Measurements from ENCODE around the gene VSIG10L2.
"Not testable (repeated sequence)": the region's sequence is repeated elsewhere in the genome, so short reads cannot be mapped to it uniquely, and the experiment has no call there.

VSIG10L2 gene

DNA sequence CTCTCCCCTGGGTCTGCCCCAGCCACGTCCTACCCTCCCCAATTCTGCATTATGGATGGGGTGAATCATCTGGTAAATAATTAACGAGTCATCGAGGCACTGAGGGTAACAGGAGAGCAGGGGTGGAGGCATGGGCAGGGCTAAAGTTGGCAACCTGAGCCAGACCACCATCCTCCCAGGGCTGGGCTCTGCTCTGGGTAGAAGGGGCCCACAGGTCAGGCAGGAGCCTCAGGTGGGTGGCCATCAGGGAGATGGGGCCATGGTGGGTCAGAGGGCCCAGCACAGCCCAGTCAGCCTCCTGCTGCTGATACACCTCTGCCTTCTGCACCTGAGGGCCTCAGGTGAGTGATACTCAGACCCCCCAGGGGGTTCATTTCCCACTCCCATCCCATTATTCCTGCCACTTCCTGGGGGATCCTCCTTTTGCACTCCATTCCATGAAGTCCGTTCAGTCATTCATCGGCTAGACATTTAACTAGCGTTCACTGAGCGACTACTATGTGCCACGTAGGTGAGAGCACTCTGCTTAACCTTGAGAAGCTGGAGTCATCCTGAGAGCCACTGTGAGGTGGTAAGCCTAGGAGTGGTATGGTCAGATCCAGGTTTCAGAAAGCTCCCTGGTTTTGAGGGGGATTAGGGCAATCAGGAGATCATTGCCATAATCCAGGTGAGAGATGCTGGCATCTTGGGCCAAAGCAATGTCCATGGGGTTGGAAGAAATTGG, at the start of gene VSIG10L2:
Gene VSIG10L2, plus strand, starts transcription at position 248 of the 724 bp plus-strand sequence. Its CDS starts 12 bp downstream, at position 260.
- intact Hi-C loops (cut with DNase I), result no loop called here
- peak in 7 of 42 donors; percentile 8 to 34 (median 14) for DNase-seq

DNA sequence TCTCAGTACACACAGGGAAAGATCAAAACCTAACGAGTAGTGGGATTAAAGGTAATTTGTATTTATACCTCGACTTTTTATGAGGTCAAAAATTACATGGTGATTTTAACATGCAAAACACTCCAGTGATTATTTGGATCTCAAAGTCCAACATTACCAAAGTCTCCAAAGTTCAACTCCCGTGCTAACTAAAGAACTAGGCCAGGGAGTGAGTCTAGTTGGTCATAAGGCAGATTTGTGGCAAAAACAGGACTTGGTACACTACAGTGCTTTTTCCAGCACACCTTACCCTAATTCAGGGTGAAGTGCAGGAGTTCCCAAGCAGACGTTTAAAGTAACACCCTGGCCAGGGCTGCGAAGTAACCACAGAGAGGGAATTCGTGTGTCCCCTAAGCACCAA, 44.0 kb upstream of the VSIG10L2 start:
- intact Hi-C loops (cut with DNase I), result no loop called here
- DNase-seq, result no peak

DNA sequence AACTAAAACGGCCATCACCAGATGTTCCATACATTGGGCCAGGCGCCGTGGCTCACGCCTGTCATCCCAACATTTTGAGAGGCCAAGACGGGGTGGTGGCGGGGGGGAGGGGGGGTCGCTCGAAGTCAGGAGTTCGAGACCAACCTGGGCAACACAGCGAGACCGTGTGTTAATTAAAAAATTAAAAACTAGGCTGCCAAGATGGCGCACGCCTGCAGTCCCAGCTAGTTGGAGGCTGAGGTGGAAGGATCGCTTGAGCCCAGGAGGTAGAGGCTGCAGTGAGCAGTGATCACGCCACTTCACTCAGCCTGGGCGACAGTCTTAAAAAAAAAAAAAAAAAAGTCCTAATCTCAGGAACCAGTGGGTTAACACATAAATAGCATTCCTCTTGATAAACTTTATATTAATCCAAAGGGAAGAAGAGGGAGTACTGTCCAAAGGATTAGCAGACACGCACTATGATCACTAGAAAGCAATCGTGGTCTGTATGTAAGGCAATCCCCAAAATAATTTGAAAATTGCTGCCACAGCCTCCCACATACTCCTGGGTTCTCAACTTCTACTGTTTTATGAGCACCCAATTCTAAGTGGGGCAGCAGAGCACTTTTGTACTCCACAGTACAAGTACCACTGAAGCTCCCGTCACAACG, 43.4 kb upstream of the VSIG10L2 start:
- intact Hi-C loops (cut with DNase I), result no loop called here
- DNase-seq, result no peak

DNA sequence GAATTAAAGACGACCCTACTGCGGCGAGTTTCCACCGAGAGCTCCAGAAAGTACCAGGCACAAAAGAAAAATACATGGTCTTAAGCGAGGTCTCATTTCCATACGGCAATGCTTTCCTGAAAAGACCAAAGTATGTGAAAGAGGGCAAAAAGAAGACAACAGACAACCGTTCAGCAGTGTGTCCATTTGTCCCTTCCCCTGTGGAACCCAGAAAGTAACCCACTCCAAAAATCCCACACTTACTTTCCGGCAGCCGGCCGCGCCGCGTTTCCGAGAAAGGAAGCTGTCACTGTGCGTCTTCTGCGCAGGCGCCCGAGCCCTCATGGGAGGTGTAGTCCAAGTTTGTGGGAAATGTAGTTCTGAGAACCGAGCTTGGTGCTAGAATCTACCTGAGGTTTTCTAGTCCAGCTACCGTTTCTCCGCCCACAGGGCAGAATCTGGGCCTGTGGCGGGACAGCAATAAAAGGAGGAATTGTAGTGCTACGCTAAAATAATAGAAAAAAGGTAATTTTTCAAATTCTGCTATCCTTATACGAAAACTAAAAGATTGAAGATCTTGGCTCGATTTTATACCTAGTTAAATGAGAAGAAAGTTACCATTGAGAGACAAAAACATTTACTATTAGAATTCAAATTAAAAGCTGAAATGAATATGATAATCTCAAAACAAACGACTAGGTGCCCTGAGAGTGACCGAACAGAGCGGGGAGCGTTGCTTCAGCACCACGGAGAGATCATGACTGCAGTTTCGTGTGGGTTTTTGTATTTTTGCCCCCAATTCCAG, 42.7 kb upstream of the VSIG10L2 start, which contains the start of gene PUS3:
Gene PUS3, minus strand, starts transcription at position 280 of the 784 bp plus-strand sequence. CDS start 6,922 bp downstream, outside the sequence.
- intact Hi-C loops (cut with DNase I), result no loop called here
- DNase-seq, result peak; percentile 86 to 97 (median 93)

DNA sequence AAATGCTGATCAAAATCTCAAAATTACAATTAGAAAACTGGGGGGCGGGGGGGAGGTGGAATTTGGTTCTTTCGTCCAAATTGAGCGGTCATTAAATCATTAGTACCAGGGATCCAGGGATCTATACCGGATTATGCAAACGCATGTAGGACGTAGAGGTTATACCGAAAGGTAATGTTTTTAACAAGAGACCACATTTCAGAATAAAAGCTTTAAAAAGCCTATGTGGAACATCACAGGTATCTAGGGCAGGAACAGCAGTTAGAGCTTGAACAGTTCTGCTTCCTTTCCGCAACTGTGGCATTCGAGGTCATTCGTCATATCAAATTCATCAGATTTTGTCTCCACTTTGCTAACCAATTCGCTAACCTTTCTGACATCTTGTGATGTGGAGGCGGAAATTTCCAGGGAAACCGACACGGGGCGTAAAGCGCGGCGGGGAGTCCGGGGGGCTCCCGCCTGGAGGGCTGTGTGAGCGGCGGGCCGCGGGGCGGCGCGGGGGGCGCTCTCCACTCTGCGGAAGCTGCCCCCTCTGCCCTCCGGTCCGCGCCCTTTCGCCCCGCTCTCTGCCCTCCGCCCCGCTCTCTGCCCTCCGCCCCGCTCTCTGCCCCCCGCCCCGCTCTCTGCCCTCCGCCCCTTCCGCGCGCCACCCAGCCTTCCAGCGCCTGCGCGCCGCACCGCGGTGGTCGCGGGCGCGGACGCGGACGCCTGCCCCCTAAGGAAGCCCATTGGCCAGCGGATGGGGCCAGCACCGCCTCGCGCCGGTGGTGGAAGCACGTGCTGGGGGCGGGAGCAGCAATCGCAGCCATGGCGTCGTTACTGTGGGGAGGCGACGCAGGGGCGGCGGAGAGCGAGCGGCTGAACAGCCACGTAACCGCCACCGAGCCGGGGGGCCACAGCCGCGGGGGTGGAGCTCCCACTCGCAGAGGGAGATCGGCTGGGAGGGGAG, 41.9 kb upstream of the VSIG10L2 start, which contains the start of gene DDX25:
Gene DDX25, plus strand, starts transcription at position 798 of the 949 bp plus-strand sequence. Its CDS starts 10 bp downstream, at position 808.
- intact Hi-C loops (cut with DNase I), result loop anchor here (2.0 kb wide), 1 partner anchor 17 kb away; the partner anchor contains the start of gene HYLS1
- peak in 41 of 42 donors; percentile 60 to 90 (median 79) for DNase-seq

DNA sequence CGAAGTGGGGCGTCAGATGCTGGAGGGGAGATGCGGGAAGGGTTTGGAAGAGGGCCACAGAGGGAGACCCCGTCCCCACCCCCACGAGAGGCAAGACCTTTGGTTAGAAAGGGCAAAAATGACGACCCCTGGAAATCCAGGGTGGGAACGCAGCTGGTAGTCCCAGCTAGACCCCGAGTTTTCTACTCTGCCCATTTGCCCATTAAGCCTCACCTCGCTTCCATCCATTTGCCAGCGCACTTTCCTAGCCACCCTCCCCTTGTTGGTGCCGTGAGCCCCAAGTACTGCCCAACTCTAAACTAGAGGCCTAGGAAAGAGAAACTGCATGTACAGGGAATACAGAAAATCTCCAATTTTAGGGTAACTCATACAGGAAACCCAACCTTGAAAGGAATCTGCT, 41.2 kb upstream of the VSIG10L2 start:
- DNase-seq, result peak in 1 of 42 donors; percentile 14
- intact Hi-C loops (cut with DNase I), result loop anchor here (2.0 kb wide), 1 partner anchor 18 kb away; the partner anchor contains the start of gene HYLS1

DNA sequence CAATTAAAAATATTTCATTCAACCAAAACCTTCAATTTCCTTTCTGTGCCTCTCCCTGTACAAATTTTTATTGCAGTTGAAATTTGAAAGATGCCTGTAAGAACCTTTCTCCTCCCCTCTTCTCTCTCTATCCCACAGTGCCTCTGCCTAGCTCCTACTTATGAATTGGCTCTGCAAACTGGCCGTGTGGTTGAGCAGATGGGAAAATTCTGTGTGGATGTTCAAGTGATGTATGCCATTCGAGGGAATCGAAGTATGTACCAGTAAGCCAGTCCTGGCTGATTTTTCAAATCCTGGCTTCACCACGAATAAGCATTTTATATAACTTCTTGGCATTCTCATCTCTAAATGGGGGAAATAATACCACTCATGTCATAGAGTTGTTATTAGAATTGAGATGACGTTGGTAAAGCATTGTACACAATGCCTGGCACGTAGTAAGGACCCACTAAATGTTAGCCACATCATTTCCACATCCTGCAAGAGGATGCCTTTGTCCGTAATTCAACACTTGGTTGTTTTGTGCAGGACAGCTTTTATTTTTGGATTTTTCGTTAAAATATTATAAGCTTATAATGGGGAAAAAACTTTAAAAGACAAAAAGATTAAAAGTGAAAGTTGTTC, 35.5 kb upstream of the VSIG10L2 start:
- DNase-seq, result no peak
- intact Hi-C loops (cut with DNase I), result loop anchor here (10.0 kb wide), 1 partner anchor 164 kb away; no protein-coding TSS in a partner anchor

DNA sequence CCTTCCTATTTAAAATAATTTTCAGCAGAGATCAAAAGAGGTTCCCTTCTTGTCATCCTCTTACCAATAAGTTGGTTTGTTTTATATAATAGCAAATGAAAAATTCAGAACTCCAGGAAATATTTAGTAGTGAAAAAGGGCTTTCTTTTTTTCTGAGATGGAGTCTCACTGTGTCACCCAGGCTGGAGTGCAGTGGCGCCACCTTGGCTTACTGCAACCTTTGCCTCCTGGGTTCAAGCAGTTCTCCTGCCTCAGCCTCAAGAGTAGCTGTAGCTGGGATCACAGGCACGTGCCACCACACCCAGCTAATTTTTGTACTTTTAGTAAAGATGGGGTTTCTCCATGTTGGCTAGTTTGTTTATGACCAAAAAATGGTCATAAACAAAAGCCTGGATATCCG, 31.2 kb upstream of the VSIG10L2 start:
- intact Hi-C loops (cut with DNase I), result loop anchor here (10.0 kb wide), 1 partner anchor 160 kb away; no protein-coding TSS in a partner anchor
- DNase-seq, result not testable (repeated sequence)

DNA sequence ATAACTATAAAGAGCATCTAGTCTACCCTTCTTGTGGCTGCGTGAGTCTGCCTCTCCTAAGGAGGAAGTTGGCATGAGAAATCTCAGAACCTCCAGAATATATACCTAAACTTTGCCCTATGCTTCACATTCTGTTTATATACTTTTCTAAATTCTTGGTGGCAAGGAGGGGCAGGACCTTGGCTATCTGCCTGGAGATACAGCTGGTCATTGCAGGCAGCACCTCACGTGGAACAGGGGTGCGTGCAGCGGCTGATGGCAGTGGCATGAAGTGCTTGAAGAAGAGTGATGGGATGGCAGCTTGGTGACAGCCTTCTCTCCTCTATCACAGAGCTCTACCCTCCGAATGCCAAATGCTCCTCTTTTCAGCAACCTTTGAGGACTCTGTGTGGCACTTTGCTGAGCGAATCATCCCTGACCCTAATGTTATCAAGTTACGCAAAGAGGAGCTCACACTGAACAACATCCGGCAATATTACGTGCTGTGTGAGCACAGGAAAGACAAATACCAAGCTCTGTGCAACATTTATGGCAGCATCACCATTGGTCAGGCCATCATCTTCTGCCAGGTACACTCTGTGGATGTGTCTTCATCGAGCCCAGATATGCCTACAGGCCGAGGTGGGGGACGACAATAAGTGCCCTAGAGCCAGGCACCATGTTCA, 29.0 kb upstream of the VSIG10L2 start:
- intact Hi-C loops (cut with DNase I), result loop anchor here (10.0 kb wide), 1 partner anchor 158 kb away; no protein-coding TSS in a partner anchor
- no peak for DNase-seq

DNA sequence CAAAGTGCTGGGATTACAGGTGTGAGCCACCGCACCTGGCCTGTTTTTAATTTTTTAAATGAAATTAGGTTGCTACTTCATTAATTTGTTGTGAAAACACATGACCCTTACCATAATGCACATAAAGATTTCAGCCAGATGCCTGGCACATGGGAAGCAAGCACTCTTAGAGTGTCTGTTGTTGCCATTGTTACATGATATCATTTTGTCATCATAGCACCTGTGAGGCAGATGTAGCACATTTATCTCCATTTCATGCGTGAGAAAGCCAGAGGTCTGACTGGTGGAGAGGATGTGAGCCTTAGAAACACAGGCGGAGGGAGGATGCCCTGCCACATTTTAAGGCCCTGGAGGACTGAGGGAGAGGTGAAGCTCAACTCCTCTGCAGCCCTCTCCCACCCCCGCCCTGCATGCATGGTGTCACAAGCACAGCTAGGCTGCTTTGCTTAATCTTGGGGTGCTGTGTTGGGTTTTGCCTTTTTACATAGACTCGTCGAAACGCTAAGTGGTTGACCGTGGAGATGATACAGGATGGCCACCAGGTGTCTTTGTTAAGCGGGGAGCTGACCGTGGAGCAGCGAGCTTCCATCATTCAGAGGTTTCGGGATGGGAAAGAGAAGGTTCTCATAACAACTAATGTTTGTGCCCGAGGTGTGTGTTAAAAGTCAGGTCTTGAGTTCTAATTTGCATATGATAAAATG, 27.6 kb upstream of the VSIG10L2 start:
- intact Hi-C loops (cut with DNase I), result loop anchor here (10.0 kb wide), 1 partner anchor 157 kb away; no protein-coding TSS in a partner anchor
- no peak for DNase-seq

DNA sequence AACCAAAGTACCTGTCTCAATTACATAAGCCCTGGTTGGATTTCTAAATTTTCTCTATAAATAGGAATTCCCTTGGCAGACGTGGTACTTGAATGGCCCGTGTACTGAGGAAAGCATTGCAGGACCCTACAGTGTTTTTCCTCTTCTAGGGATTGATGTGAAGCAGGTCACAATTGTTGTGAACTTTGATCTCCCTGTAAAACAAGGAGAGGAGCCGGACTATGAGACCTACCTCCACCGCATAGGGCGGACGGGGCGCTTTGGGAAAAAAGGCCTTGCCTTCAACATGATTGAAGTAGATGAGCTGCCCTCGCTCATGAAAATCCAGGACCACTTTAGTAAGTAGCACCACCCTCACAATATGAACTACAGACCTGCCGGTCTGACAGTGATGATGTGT, 24.8 kb upstream of the VSIG10L2 start:
- intact Hi-C loops (cut with DNase I), result loop anchor here (5.0 kb wide), 1 partner anchor 271 kb away; no protein-coding TSS in a partner anchor
- no peak for DNase-seq

DNA sequence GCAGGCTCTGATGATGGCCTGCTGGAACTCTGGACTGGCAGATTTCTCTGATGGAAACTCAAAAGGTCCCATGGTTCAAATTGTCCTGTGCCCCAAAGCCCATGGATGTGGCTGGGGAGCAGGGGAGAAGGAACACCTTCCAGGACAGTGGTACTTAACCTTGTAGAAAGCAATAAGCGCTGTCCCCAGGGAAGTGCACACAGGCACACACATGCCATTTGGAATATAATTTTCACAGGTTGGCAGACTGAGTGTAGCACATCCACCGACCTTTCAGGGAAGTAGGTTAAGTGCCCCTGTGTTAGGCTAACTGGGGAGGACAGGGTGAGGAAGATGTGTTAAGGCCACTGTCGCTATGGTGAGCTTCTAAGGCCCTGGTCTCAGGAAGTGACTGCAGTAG, 23.7 kb upstream of the VSIG10L2 start:
- intact Hi-C loops (cut with DNase I), result loop anchor here (5.0 kb wide), 1 partner anchor 270 kb away; no protein-coding TSS in a partner anchor
- DNase-seq, result peak in 2 of 42 donors; percentile 12 to 30

DNA sequence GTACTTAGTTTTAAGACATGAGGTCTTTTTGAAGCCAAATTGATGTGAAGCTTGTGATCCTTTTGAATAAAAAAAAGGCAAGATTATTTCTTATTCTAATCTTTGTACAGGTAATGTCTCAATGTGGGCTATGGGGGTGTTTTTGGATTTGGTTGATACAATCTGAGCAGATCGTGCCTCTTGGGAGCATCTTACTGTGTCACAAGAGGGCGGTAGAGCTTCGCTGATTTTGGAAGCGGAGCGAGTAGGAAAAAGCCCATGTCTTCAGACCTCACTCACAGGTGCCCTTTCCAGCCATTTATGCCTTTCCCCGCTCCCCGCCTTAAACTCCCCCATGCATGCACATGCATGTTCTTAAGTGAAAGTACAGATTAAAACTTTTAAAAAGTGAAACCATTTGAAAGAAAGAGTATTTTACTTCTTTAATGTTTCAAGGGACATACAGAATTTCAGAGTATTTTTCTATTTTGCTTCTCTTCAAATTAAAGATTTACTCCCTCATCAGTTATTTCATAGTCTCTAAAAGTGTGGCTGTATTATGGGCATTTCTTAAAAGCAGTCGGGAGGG, 22.7 kb upstream of the VSIG10L2 start:
- peak; percentile 30 to 88 (median 74) for DNase-seq
- intact Hi-C loops (cut with DNase I), result loop anchor here (5.0 kb wide), 1 partner anchor 269 kb away; no protein-coding TSS in a partner anchor

DNA sequence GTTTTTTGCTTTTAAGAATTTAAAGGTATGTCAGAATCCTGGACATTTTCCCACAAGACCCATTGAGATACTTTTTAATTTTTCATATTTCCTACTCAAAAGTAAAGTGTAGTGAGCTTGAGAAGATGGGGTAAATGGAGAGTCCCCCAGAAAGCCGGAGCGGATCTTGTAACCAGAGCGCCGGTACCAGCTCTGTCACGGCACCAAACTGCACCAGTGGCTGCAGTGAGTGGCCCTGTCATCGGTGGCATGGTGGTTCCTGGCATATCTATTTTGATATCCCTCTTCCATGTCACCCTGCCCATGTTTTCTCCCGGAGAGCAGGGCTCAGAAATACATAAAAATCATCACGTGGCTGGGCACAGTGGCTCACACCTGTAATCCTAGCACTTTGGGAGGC, 22.2 kb upstream of the VSIG10L2 start:
- intact Hi-C loops (cut with DNase I), result loop anchor here (5.0 kb wide), 1 partner anchor 269 kb away; no protein-coding TSS in a partner anchor
- DNase-seq, result peak in 2 of 42 donors; percentile 28 to 38

DNA sequence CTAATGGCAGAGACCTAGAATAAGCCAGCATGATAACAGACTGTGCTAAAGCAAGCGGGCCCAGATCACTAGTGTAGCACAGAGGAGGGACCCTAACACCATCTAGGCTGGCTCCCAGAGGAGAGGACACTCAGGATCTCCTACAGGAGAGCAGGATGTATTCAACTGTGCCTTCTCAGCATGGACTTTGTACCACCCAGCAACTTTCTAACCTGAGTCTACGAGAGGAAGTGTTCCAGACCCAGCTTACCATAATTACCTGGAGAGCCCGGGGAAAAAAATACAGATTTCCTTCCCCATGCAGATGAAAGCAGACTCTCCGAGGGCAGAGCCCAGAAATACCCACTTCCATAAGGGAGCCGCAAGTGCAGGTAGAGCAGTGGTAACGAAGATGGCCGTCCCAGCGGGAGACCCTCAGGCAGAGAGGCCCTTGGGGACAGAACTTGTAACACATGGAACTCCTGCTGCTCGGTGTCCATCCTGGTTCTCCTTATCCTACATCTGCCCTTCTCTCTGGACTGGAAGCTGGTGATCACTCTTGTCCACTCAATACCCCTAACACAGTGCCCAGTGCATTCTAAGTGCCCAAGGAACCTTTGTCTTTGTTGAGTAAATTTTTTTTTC, 21.3 kb upstream of the VSIG10L2 start:
- DNase-seq, result peak in 2 of 42 donors; percentile 18 to 27
- intact Hi-C loops (cut with DNase I), result loop anchor here (5.0 kb wide), 1 partner anchor 268 kb away; no protein-coding TSS in a partner anchor

All from head of caudate nucleus (tissue), 42 donors.